RPMI7951 (cell line): ENCODE results near the gene NR2F1-AS1. TPM values are rescaled to one million over a fixed set of nuclear protein-coding genes. Genes with fewer than 3 reads are reported as not detected.

ENCODE experiments used
- DNase-seq: peaks from one replicate; pipeline ENCODE4 v3.0.0-alpha.2; 2012; ENCODE audit warnings: low read depth
- total RNA-seq: library from RNA; depleted of rRNA; stranded (reverse); fragments of >200 nt; shearing (Covaris generic); gene quantifications from 2 replicates; pipeline ENCODE4 v1.2.3, GENCODE V29; 2014; rRNA removed

Gene NR2F1-AS1
- total RNA-seq: 20.9 and 29.2 TPM in 2 replicates

- peak; percentile 54 for DNase-seq
Observed at GRCh38 chr5:93580927-93581445, at the start of gene NR2F1-AS1. Gene NR2F1-AS1, minus strand, starts transcription at chr5:93581219.

GRCh38 chr5:93626801-93627200, 45.8 kb upstream of the NR2F1-AS1 start:
- DNase-seq: no peak

- DNase-seq: no peak
Observed at GRCh38 chr5:93623153-93623552, 42.1 kb upstream of the NR2F1-AS1 start.

- peak; percentile 79 for DNase-seq
Observed at GRCh38 chr5:93622240-93622885, 41.3 kb upstream of the NR2F1-AS1 start.

- DNase-seq: peak; percentile 89
Observed at GRCh38 chr5:93621327-93621798, 40.3 kb upstream of the NR2F1-AS1 start.

- peak; percentile 76 for DNase-seq
Observed at GRCh38 chr5:93620487-93621326, 39.7 kb upstream of the NR2F1-AS1 start.

- no peak for DNase-seq
Observed at GRCh38 chr5:93616538-93617174, 35.6 kb upstream of the NR2F1-AS1 start.

- no peak for DNase-seq
Observed at GRCh38 chr5:93612855-93613243, 31.8 kb upstream of the NR2F1-AS1 start.

GRCh38 chr5:93611976-93612854, 31.2 kb upstream of the NR2F1-AS1 start:
- DNase-seq: peak; percentile 29

- no peak for DNase-seq
Observed at GRCh38 chr5:93611273-93611975, 30.4 kb upstream of the NR2F1-AS1 start.

GRCh38 chr5:93610581-93611272, 29.7 kb upstream of the NR2F1-AS1 start:
- DNase-seq: no peak

GRCh38 chr5:93609762-93610161, 28.7 kb upstream of the NR2F1-AS1 start:
- DNase-seq: no peak

- no peak for DNase-seq
Observed at GRCh38 chr5:93608855-93609254, 27.8 kb upstream of the NR2F1-AS1 start.

- peak; percentile 69 for DNase-seq
Observed at GRCh38 chr5:93607367-93608258, 26.6 kb upstream of the NR2F1-AS1 start.

- no peak for DNase-seq
Observed at GRCh38 chr5:93606382-93606752, 25.3 kb upstream of the NR2F1-AS1 start.

GRCh38 chr5:93604644-93605515, 23.9 kb upstream of the NR2F1-AS1 start:
- no peak for DNase-seq

GRCh38 chr5:93603793-93604643, 23.0 kb upstream of the NR2F1-AS1 start:
- DNase-seq: peak; percentile 41
